Measurements from ENCODE around the gene SORBS1.

SORBS1 gene

DNA sequence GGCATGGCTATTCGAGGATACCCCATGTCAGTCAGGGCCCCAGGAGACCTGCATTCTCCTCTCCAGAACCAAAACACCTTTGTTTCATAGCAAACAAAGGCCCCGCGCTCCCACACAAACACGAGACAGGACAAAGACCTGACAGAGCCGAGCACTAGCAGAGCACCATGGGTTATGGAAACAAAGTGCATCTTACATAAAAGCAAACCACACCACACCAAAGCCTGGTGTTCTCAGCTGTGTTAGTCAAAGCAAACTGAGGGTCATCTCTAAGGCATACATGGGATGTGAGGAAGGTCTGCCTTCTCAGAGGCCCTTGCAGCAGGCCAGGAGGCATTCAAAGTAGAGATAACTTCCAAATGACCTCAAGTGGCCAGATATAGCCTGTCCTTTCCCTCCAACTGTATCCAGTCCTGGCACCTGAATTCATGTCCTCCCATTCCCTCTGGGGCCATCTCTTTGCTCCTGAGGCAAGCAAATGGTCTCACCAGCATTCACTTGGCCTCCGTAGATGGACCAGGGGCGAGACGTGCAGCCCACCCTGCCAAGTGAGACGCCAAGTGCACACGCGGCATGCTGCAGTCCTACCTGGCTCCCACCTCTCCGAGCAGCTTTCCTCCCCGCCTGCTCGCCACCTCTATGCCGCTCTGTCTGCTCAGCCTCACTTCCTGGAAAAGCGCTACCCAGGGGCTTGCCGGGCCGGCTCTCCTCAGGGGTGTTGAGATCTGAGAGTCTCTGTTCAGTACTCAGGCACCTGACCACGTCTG lies 225.1 kb downstream of the SORBS1 start:
- no peak for DNase-seq

DNA sequence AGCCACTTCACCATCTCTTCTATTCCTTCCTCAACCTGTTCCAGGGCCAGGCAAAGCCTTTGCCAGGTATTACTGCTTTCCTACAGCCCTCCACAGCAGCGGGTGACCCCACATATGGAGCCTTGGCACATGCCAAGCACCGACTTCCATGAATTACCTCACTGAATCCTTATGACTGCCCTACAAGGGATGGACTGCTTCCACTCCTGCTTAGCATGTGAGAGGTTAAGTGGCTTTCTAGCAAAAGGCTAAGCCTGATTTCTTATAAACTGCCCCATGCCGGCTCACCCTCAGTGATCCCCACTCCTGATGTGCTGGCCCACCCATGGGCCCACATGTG lies 226.4 kb downstream of the SORBS1 start:
- no peak for DNase-seq

DNA sequence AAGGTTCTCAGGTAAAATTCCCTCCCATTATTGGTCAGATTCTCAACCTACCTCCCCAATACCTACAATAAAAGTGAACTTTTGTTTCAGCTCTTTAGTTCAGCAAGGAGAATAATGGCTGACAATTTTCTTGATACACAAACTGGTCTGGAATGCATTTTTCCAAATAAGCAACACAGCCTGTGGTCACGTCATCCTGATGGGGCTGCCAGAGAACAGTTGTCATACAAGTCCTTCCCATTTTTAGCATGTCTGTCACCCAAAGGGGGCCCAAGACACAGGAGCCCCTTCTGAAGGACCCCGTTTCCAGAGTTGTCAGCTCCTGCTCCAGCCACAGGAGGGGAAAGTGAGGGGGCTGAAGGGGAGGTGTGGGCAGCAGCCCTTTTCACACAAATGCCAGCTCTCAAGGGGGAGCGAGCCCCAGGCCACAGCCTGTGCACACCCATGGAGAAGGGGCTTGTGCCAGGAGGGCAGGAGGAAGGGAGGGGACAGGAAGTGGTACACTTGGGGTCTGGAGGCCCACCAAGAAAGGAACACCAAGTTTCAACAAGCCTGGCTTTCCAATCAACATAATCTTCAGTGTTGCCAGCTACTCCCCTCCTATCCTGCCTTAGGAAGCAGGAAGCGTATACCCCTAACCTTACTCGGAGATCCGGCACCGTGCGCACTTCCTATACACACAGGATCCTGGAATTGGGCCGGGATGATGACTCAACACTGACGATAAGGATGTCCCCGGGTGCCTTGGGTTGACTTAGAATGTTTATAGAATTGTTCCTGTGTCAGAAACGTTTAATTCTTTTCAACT lies 227.0 kb downstream of the SORBS1 start:
- DNase-seq = no peak

DNA sequence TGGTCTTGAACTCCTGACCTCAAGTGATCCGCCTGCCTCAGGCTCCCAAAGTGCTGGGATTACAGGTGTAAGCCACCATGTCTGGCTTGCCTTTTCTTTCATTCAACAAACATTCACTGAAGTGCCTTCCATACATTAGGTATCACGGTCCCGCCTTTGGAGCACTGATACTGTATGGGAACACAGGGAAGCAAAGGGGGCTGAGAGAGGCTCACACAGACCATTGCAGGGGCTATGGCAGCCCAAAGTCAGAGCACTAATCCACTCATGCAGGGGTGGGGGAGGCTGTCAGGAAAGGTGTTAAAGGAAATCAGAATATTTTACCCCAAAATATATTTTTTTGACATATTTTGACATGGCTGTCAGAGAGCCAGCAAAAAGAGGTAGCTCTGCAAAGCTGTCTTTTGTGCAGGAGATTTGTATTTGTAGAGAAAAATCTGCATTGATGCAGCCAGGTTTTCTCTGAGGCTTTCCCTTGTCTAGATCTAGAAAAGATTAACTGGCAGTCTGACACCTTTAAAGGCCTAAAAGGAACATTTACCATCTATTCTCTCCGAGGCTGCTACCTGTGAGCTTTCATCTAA lies 228.4 kb downstream of the SORBS1 start:
- no peak for DNase-seq

DNA sequence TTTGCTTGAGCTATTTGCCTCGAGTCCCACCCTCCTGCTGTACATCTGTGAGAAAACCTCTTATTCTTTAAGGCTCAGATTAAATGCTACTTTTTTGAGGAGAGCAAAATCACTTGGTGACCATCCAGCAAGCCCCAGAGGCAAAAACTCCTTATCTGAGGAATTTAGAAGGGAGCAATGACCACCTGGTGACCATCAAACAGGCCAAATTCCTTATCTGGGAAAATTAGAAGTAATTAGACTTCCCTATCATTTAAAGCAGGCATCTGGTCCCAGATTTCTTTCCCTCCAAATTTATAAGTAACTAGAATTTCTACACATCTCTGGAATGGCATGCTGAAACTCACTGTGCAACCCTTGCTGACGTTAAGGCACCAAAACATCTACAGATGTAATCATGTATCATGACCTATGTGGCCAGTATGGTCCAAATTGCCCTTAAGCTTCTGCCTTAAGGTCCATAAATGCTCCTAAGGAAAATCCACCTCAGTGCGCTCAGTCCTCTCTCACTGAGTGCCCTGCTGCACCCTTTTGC lies 229.5 kb downstream of the SORBS1 start:
- DNase-seq = no peak

DNA sequence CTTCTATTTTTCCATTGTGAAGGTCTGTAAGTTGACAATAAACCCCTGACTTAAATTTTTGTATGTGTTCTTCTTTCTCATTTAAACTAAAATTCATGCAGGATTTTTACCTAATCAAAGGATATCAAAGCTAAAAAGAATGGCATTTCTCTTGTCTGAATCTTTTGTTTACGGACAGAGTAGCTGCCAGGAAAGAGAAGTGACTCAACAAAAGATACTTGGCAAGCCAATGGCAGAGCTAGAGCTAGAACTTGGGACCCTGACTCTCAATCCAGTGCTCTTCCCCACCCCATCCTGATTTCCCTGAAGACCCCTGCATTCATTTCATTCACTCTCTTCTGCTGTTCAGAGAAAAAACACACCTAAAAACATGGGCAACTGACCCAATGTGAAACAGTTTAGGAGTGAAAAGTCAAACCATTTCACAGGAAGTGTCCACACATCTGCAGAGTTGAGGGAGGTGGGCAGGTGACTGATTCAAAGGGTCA lies 230.2 kb downstream of the SORBS1 start:
- DNase-seq = no peak

DNA sequence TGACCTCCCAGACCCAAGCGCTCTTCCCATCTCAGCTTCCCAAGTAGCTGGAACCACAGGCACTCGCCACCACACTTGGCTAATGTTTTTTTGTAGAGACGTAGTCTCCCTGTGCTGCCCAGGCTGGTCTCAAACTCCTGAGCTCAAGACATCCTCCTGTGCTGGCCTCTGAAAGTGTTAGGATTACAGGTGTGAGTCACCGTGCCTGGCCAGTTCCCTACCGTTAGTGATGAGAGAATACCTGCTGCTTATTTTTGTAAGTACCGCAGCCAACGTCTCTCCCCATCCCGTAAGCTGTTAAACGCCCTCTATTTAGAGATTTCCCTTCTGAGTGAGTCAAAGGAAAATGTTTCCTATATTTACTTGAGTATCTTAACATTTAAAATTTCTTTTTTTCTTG lies 231.9 kb downstream of the SORBS1 start:
- DNase-seq = no peak

DNA sequence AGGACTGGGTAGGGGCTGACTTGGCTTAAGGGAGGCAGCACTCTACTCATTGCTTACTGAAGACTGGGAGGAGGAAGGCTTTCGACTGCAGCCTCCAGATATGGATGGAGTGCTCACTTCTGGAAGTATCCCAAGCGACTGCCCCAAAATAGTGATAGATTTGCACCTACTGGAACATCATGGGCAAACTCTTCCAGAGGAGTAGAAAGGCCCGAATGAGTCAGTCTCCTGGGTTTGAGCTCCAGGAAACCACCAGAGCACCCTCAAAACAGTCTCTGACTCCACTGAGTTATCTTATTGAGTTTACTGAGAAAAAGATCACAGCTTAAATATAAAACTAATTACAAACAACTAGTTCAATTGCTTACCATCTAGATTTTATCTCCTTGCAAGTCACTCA lies 233.2 kb downstream of the SORBS1 start:
- DNase-seq = no peak

DNA sequence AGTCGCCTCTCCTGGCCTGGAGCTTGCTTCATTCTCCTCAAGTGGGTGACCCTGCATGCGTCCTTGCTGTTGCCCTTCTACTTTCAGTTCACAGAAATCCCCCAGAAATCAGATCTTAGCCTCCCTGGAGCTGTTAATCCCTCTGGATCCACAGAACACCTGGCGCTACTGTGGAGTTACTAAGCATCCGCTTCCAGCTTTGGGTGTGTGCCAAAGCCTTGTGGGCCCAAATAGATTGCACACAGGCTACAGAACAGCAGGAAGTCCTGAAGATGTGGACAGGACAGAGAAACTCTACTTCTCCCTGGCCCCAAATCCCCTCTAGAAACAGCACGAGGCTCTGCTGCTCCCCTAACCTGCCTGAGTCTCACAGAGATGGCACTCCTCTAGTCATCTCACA lies 233.8 kb downstream of the SORBS1 start:
- no peak for DNase-seq

DNA sequence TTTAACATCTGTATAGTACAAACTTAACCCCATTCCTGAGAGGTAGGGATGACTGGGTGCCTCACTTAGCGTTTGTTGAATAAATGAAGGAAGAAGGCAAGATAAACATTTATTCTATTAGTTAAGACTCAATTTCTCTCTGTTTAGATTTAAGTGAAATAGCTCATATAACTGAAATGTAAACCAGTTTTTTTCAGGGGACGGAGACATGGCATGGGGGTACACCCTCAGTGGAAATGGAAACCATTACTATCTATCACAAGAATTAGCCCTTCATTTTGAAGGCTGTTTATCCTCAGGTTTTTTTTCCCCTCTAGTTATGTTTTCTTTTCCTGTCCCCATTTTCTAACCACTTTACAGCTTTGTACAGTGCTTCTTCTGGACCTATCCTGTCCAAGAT lies 234.8 kb downstream of the SORBS1 start:
- no peak for DNase-seq

DNA sequence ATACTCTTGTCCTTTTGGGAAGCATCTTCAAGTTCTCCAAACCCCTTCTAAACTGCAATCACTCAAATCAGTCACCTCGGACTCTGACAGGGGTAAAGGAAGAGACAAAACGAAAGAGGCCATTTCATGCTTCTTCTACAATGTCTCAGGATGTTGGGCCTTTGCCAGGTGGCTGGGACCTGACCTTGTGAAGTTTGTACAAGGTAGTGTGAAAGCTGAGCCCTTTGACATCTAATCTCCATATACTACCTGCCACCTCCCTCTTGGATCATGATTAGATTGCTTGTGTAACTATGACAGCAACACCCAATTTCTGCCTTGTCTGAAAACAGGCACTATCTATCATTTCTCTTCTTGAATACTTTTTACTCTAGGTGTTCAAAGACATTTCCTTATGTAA lies 235.3 kb downstream of the SORBS1 start:
- DNase-seq = no peak

DNA sequence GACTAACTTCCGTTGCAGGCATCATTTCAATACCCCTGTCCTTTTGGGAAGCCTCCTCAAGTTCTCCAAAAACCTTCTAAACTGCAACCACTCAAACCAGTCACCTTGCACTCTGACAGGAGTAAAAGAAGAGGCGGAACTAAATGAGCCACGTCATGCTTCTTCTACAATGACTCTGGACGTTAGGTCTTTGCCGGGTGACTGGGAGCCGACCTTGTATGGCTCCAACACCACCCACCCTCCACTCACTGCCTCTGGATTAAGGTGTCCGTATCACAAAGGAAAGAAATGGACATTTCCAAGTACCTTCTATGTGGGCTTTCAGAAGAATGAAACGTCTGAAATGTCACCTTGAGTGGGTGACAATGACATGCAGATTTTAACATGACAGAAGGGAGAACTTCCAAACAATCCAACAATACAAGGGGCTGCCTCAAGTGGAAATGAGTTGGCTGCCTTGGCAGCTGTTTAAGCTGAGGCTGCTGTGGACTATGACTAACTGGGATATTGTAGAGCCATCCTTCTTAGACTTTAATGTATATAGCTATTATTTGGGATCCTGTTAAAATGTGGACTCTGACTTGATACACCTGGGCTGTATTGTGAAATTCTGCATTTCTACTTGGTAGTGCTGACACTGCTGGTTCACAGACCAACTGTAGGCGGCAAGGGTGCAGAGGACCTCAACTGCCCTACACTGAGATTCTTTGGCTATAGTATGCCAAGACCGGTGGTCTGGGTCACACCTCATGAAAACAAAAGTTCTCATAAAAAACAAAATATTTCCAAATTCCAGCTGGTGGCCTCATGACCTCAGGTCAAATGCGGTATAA lies 236.5 kb downstream of the SORBS1 start:
- no peak for DNase-seq

DNA sequence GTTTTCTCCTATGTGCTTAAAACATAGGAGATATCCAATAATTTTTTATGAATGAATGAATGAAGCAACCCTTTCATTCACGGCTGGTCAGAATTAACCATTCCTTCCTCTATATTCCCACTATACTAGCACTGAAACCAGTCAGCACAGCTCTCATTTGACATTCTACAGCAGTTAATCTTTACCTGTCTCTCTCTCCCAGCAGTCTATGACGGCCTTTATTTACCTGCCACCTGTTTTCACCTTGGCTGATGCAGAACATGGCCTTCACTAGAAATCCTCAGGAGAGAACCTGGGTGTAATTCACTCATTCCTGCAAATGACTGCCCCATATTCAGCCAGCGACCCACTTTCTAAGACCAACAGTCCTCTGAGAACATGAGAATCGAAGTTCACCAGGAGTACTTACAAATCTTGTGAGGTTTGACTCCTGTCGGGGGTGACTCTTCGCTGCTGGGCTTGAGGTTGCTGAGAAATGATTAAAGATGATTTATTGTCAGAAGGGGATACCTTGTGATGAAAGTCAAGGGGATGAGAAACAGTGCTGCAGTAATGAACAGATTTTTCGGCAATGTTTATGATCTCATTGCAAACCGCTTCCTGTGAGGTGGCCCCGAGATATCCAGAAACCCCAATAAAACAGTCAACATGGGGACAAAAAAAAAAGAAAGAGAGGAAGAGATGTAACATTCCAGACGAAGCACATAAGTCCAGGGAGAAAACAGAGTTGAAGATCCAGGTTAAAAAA lies 239.4 kb downstream of the SORBS1 start:
- DNase-seq = no peak

DNA sequence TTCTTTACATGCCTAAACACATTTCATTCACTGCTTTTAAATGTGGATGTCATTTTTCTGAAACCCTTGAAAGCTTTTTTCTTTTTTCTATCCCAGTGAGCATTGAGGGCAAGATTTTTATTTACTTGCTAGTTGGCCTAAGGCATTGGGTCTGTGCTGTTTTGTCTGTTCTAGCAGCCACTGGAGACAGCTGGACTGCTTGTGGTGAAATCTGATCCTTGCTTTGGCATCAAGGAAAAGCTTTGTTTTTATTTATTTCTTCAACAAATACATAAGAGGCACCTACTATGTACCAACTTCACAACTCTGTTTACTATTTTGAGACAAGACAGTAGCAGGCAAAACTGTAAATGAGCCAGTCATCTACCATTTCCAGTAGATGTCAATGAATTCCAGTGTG lies 241.9 kb downstream of the SORBS1 start:
- DNase-seq = no peak

DNA sequence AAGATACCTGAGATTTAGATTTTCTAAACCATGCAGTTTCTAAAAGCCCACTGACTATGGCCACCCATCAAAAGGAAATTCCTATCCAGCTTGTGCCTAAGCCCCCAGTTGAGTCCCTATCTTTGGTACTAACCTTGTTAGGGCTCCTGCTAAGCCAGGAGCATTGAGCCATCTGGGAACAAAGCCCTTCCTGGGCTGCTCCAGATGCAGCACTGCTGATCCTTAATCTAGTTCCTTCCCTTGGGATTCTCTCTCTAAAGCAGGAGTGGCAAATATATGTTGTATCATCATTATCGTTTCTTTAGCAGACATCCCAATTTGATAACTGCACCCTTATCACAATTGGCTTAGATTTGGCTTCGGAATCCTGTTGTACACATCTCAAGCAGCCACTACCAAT lies 245.7 kb downstream of the SORBS1 start:
- DNase-seq = no peak

DNA sequence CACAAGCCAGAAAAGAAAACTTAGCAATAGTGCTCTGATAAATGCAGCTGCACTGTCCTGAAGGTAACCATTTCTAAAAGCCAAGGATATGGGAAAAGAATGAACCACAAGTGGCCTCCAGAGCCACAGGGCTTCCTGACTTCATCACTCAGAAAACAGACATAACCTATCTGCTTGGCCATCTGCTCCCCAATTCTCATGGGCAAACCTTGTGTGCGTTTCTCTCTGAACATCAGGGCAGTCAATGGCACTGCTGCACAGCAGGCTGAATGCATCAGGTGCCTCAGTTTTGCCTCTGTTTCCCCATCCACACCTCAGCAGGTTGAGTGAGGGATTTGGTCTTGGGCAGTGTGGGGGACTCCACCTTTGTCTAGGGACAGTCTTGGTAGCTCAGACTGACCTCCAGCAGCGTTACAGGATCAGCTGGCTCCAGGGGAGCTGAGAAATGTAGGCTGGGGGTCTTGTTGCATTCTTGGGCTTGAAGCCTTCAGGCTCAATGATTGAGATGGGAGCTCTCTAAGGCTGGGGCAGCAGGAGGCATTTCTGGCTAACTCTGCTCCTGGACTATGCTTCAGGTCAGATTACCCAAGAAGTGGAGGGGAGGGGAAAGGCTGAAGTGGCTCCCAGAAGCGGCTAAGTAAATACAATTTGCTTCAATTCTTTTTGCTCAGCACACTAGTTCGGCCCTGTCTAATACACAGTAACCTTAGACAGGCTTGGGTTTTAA lies 246.8 kb downstream of the SORBS1 start:
- DNase-seq = no peak

DNA sequence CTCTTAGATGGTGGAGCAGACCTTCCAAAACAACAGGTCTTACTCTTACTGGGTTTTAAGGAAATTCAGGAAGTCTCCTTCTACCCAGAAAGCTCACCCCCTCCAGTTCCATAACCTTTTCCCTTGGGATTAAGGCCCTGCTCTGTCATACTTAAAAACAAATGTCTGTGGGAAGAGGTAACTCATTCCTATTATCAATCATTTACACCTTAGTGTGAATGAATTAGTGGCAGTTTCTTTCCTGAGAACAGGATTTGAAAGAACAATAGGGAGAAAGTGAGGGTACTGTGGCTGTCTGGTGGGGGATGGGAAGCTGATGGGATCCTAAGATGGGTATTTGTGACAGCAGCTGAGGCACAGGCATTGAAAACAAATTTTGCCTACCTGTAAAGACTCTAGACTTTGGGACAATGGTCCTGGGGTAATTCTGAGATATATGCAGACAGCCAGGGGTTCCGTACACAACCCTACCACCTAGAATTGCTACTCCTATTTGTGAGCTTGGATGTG lies 248.1 kb downstream of the SORBS1 start:
- no peak for DNase-seq

DNA sequence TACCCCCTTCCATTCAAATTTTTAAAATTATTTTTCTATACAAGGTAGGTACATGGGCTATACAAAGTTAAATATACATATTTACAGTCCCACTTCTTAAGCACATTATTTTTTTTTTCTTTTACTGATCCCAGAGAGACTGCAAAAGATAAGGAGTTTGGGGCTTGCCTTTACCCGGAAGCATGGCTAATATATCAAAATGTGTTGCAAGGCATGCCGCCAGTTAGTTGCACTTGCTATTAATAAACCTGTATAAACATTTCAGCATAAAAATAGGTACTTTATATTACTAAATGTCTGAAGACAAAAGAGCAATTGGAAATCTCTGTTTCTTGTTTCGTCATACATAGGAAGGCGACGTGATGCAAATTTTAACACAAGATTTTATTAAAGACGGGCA lies 248.9 kb downstream of the SORBS1 start:
- DNase-seq = no peak

DNA sequence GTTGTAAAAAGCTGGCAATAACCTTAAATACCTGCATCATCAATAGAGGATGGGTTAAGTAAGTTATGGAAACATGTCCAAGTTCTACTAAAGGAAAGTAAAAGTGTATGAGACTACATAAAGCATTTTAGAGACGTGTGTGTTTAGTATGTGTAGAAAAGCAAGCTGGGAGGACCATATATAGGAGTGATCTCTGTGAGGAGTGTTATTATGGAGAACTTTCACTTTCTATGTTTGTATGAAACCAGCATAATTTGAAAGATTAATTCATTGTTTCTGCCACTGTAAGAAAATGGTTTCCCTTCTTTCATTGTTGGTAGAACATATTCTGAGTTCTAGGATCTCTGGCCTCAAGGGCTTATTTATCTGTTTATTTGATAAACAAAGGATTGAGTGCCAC lies 251.2 kb downstream of the SORBS1 start:
- DNase-seq = no peak

DNA sequence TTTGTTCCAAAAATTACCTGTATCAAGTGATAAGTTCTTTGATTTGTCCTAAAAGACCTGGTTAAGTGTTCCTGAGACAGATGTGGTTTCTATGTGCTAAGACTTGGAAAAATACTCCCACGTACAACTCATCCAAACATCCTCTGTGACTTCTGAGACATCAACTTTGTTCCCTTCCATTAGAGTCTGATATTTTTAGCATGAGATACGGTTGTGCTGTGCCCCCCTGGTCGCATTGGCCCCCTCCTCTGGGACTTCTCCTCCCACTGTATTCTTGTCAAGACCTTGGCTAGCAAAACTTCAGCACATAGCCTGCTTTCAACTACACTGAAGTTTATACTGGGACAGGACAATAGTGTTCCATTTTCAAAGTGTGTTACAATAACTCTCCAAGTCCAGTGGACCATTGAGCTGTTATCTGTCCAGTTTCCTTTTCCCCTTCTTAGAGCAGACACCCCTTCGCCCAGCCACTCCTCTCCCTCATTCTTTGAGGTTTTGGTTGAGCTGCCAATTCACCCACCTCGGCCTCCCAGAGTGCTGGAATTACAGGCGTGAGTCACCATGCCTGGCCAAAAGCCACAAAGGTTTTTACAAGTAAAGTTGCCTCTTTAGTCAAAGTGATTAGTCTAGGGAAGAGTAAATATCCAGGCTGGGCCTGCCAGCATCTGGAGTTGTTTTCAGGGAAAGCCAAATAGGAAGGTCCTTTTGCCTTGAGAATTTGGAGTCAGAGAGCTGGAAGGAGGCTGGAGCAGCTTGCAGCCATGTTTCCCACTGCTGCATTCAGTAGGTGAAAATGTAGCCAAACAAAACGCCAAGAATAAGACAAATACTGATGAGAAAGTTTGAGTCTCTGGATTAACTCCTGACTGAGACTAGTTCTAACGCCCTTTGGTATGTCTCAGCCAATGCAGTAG lies 252.5 kb downstream of the SORBS1 start:
- no peak for DNase-seq
